GM12878 (cell line): Measurements from ENCODE around the gene TIGD1.

Experiments used
- CEBPZ ChIP-seq: fragments of 150-350 bp; IDR thresholded peaks from 2 replicates; pipeline ENCODE4 v1.6.1; 2016; ENCODE audit warnings: low read depth, low read length
- CREB1 ChIP-seq: IDR thresholded peaks from 2 replicates; pipeline ENCODE4 v1.6.1; 2012; ENCODE audit warnings: low read depth, mild to moderate bottlenecking, inconsistent platforms
- CTCF ChIP-seq, 3 experiments: IDR thresholded peaks in 2 of 3; conservative IDR thresholded peaks in 1 of 3; 2 replicates each; pipeline ENCODE4 v1.5.1; 2011; ENCODE audit warnings: low read depth in 3 of 3, low read length in 3 of 3, mild to moderate bottlenecking in 3 of 3, control low read depth in 2 of 3, moderate library complexity in 2 of 3, inconsistent platforms in 1 of 3, mixed read lengths in 1 of 3; ENCODE audit not compliant: control insufficient read depth in 2 of 3, insufficient read depth in 1 of 3; ENCODE audit errors: extremely low read depth in 1 of 3
- ELK1 ChIP-seq: IDR thresholded peaks from 2 replicates; pipeline ENCODE4 v1.6.1; 2012; ENCODE audit warnings: low read depth, low read length, improper control_type of control experiment
- EZH2 ChIP-seq: IDR thresholded peaks from 2 replicates; pipeline ENCODE4 v1.6.1; 2012; ENCODE audit warnings: low read depth, mild to moderate bottlenecking, control low read depth, inconsistent platforms, low read length, borderline replicate concordance; ENCODE audit not compliant: control insufficient read depth
- FOS ChIP-seq: IDR thresholded peaks from 3 replicates; pipeline ENCODE4 v1.6.1; 2011; ENCODE audit warnings: borderline replicate concordance; ENCODE audit not compliant: insufficient read length; ENCODE audit errors: extremely low read depth
- IRF4 ChIP-seq: IDR thresholded peaks from 2 replicates; pipeline ENCODE4 v1.6.1; 2011; ENCODE audit warnings: low read depth, low read length
- NRF1 ChIP-seq: conservative IDR thresholded peaks from 2 replicates; pipeline ENCODE4 v1.6.1; 2011; ENCODE audit warnings: mild to moderate bottlenecking, low read depth, low read length, improper control_type of control experiment
- REST ChIP-seq: IDR thresholded peaks from 2 replicates; pipeline ENCODE4 v1.6.1; 2012; ENCODE audit warnings: mild to moderate bottlenecking, low read depth, low read length
- RUNX3 ChIP-seq: IDR thresholded peaks from 2 replicates; pipeline ENCODE4 v1.6.1; 2012; ENCODE audit warnings: low read length, inconsistent platforms
- ZBTB40 ChIP-seq: fragments of 450-650 bp; IDR thresholded peaks from 2 replicates; pipeline ENCODE4 v1.6.1; 2016; ENCODE audit warnings: mild to moderate bottlenecking, moderate library complexity, borderline replicate concordance

- TF ChIP-seq IRF4 (no peak), CTCF (IDR thresholded peaks at IDR 0.05 in 2 of 3, conservative IDR thresholded peaks at IDR 0.05 in 1 of 3; ENCODE audit: control insufficient read depth in 2 of 3, extremely low read depth in 1 of 3, insufficient read depth in 1 of 3, low read depth in 3 of 3, low read length in 3 of 3) (no peak), EZH2 (no peak), CEBPZ (no peak), RUNX3 (no peak), FOS (no peak), NRF1 (no peak), ELK1 (no peak), CREB1 (no peak), ZBTB40 (no peak), REST (no peak)
Observed at GRCh38 chr2:232521098-232521497, 29.3 kb downstream of the TIGD1 start.
